K562 (cell line): ENCODE data around the gene LRRC19. TPM values are rescaled to one million over a fixed set of nuclear protein-coding genes. Genes with fewer than 3 reads are reported as not detected.

Experiments used
- ARID4B ChIP-seq: sonication (generic); formaldehyde crosslinking; IDR thresholded peaks from 2 replicates; pipeline ENCODE4 v1.8.0; 2022; ENCODE audit warnings: mild to moderate bottlenecking, missing genetic modification reagents
- CHD2 ChIP-seq: IDR thresholded peaks from 2 replicates; pipeline ENCODE4 v1.6.1; 2011; ENCODE audit warnings: low read depth, low read length
- CXXC5 ChIP-seq: fragments of 250-450 bp; sonication (Bioruptor Pico); IDR thresholded peaks from 2 replicates; pipeline ENCODE4 v1.8.0; 2022; ENCODE audit warnings: inconsistent platforms, mild to moderate bottlenecking, moderate library complexity
- EHMT2 ChIP-seq: fragments of 450-650 bp; IDR thresholded peaks from 2 replicates; pipeline ENCODE4 v1.6.1; 2018; ENCODE audit warnings: antibody characterized with exemption
- EP400 ChIP-seq: fragments of 450-650 bp; IDR thresholded peaks from 2 replicates; pipeline ENCODE4 v1.6.1; 2017; ENCODE audit warnings: antibody characterized with exemption, mild to moderate bottlenecking, moderate library complexity
- ESRRB ChIP-seq: fragments of 250-450 bp; sonication (Bioruptor Pico); IDR thresholded peaks from 2 replicates; pipeline ENCODE4 v1.5.0; 2020; ENCODE audit warnings: mild to moderate bottlenecking, moderate library complexity, borderline replicate concordance
- FOXA3 ChIP-seq, 2 experiments: fragments of 450-650 bp in 1 of 2; sonication (generic) in 1 of 2; formaldehyde crosslinking; IDR thresholded peaks in 1 of 2; conservative IDR thresholded peaks in 1 of 2; 2 replicates each; pipeline versions ENCODE4 v1.4.0 to v1.8.0; 2020 to 2022; ENCODE audit warnings: mild to moderate bottlenecking in 2 of 2, missing genetic modification reagents in 1 of 2
- JUND ChIP-seq, 2 experiments: IDR thresholded peaks; 2 replicates in 1 of 2; 3 replicates in 1 of 2; pipeline ENCODE4 v1.6.1; 2011; ENCODE audit warnings: borderline replicate concordance in 2 of 2, low read depth in 2 of 2, low read length in 2 of 2, improper control_type of control experiment in 1 of 2, missing biosample characterization in 1 of 2, missing genetic modification characterization in 1 of 2, missing genetic modification reagents in 1 of 2
- KHSRP ChIP-seq: fragments of 450-650 bp; IDR thresholded peaks from 2 replicates; pipeline ENCODE4 v1.6.1; 2017
- RFX1 ChIP-seq: fragments of 450-650 bp; IDR thresholded peaks from 2 replicates; pipeline ENCODE4 v1.6.1; 2016; ENCODE audit warnings: mild to moderate bottlenecking, moderate library complexity
- SMARCB1 ChIP-seq: IDR thresholded peaks from 2 replicates; pipeline ENCODE4 v1.6.1; 2011; ENCODE audit warnings: improper control_type of control experiment, low read depth; ENCODE audit not compliant: insufficient read length
- ZKSCAN1 ChIP-seq: fragments of 150-350 bp; IDR thresholded peaks from 2 replicates; pipeline ENCODE4 v1.6.1; 2016; ENCODE audit warnings: low read depth, low read length
- ZNF124 ChIP-seq: sonication (generic); formaldehyde crosslinking; IDR thresholded peaks from 2 replicates; pipeline ENCODE4 v1.8.1; 2022; ENCODE audit warnings: missing genetic modification reagents
- ZNF589 ChIP-seq: fragments of 200-800 bp; sonication (Bioruptor generic); IDR thresholded peaks from 2 replicates; pipeline ENCODE4 v1.6.1; 2016; ENCODE audit warnings: low read depth, missing genetic modification characterization, missing compliant biosample characterization
- polyA plus RNA-seq, 8 experiments: library from polyadenylated mRNA; depleted of rRNA in 4 of 8; stranded (reverse) in 5 of 8; unstranded in 3 of 8; fragments of >200 nt; fragmentation: Nextera tagmentation in 2 of 8; fragmentation: Illumina TruSeq in 1 of 8; extraction: Ambion mirVana in 2 of 8; extraction: Trizol in 1 of 8; gene quantifications; 2 replicates each; pipeline versions ENCODE4 v1.2.1 to v1.2.3, GENCODE V29; 2011 to 2014; ENCODE audit warnings: inconsistent platforms in 1 of 8, missing spikeins in 1 of 8
- total RNA-seq, 7 experiments: library from RNA; depleted of rRNA in 6 of 7; stranded (reverse); fragments of >200 nt in 6 of 7; fragmentation: Illumina TruSeq in 2 of 7; extraction: Trizol in 2 of 7; gene quantifications; 2 replicates each; pipeline versions ENCODE4 v1.2.1 to v1.2.3, GENCODE V29; 2011 to 2021; ENCODE audit warnings: low replicate concordance in 1 of 7
- TF ChIP-seq, protein P1 (sequence below): fragments of 250-450 bp; sonication (Bioruptor Pico); IDR thresholded peaks from 2 replicates; pipeline ENCODE4 v1.4.0; 2020
- TF ChIP-seq, protein P2 (sequence below): fragments of 250-450 bp; sonication (Bioruptor Pico); IDR thresholded peaks from 2 replicates; pipeline ENCODE4 v1.5.0; 2021

LRRC19 gene
- total and polyA plus RNA-seq, 9 of the 15 experiments (the other 6 are each of a cell fraction or from before 2014, with no cell fraction given) = not detected

- TF ChIP-seq, protein P1, sequence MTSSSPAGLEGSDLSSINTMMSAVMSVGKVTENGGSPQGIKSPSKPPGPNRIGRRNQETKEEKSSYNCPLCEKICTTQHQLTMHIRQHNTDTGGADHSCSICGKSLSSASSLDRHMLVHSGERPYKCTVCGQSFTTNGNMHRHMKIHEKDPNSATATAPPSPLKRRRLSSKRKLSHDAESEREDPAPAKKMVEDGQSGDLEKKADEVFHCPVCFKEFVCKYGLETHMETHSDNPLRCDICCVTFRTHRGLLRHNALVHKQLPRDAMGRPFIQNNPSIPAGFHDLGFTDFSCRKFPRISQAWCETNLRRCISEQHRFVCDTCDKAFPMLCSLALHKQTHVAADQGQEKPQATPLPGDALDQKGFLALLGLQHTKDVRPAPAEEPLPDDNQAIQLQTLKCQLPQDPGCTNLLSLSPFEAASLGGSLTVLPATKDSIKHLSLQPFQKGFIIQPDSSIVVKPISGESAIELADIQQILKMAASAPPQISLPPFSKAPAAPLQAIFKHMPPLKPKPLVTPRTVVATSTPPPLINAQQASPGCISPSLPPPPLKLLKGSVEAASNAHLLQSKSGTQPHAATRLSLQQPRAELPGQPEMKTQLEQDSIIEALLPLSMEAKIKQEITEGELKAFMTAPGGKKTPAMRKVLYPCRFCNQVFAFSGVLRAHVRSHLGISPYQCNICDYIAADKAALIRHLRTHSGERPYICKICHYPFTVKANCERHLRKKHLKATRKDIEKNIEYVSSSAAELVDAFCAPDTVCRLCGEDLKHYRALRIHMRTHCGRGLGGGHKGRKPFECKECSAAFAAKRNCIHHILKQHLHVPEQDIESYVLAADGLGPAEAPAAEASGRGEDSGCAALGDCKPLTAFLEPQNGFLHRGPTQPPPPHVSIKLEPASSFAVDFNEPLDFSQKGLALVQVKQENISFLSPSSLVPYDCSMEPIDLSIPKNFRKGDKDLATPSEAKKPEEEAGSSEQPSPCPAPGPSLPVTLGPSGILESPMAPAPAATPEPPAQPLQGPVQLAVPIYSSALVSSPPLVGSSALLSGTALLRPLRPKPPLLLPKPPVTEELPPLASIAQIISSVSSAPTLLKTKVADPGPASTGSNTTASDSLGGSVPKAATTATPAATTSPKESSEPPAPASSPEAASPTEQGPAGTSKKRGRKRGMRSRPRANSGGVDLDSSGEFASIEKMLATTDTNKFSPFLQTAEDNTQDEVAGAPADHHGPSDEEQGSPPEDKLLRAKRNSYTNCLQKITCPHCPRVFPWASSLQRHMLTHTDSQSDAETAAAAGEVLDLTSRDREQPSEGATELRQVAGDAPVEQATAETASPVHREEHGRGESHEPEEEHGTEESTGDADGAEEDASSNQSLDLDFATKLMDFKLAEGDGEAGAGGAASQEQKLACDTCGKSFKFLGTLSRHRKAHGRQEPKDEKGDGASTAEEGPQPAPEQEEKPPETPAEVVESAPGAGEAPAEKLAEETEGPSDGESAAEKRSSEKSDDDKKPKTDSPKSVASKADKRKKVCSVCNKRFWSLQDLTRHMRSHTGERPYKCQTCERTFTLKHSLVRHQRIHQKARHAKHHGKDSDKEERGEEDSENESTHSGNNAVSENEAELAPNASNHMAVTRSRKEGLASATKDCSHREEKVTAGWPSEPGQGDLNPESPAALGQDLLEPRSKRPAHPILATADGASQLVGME (CRISPR knock-in tag) = no peak
- TF ChIP-seq CXXC5 (CRISPR knock-in tag) (peak; percentile 69), JUND (IDR thresholded peaks at IDR 0.05; ENCODE audit: borderline replicate concordance, low read depth, low read length) (no peak), JUND (tag; IDR thresholded peaks at IDR 0.05; ENCODE audit: borderline replicate concordance, low read depth, low read length) (no peak), ZKSCAN1 (no peak), SMARCB1 (no peak), EP400 (peak; percentile 73), ESRRB (CRISPR knock-in tag) (no peak), ZNF589 (CRISPR knock-in tag) (no peak), RFX1 (no peak), EHMT2 (no peak), ZNF124 (CRISPR knock-in tag) (no peak), ARID4B (CRISPR knock-in tag) (peak; percentile 61), CHD2 (no peak), KHSRP (peak; percentile 54; the same call in 1 of the 2 replicates), FOXA3 (CRISPR knock-in tag; conservative IDR thresholded peaks at IDR 0.05 in 1 of 2, IDR thresholded peaks at IDR 0.05 in 1 of 2) (no peak)
- TF ChIP-seq, protein P2, sequence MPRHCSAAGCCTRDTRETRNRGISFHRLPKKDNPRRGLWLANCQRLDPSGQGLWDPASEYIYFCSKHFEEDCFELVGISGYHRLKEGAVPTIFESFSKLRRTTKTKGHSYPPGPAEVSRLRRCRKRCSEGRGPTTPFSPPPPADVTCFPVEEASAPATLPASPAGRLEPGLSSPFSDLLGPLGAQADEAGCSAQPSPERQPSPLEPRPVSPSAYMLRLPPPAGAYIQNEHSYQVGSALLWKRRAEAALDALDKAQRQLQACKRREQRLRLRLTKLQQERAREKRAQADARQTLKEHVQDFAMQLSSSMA (CRISPR knock-in tag) = no peak
Measured at GRCh38 chr9:26946753-26947727, 58.4 kb downstream of the LRRC19 start, which contains the start of gene PLAA (continued).
